ENCODE measurements around the gene TENT4B.

DNA sequence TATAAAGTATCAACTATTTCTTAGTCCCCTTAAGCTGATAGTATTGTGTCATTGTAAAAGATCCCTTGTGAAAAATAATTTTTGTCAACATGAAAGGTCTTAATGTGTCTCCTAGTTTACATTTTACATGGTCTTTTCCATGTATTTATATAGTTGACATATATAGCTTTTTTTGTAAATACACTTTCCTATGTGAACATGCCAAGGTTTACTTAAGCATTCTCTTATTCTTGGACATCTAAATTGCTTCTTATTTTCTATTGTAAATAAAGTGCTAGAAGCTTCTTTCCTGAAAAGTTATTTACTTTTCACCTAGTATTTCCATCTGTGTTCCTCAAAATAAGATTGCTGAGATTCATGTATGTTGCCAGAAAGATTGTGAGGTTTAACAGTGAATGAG, 29.3 kb downstream of the TENT4B start:
- TF ChIP-seq, protein P1, sequence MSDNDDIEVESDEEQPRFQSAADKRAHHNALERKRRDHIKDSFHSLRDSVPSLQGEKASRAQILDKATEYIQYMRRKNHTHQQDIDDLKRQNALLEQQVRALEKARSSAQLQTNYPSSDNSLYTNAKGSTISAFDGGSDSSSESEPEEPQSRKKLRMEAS (IDR thresholded peaks at IDR 0.05): no peak
- TF ChIP-seq, protein P2, sequence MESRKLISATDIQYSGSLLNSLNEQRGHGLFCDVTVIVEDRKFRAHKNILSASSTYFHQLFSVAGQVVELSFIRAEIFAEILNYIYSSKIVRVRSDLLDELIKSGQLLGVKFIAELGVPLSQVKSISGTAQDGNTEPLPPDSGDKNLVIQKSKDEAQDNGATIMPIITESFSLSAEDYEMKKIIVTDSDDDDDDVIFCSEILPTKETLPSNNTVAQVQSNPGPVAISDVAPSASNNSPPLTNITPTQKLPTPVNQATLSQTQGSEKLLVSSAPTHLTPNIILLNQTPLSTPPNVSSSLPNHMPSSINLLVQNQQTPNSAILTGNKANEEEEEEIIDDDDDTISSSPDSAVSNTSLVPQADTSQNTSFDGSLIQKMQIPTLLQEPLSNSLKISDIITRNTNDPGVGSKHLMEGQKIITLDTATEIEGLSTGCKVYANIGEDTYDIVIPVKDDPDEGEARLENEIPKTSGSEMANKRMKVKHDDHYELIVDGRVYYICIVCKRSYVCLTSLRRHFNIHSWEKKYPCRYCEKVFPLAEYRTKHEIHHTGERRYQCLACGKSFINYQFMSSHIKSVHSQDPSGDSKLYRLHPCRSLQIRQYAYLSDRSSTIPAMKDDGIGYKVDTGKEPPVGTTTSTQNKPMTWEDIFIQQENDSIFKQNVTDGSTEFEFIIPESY (IDR thresholded peaks at IDR 0.05; ENCODE audit: extremely low read depth, insufficient replicate concordance, low read length): no peak

Measured in HCT116 (cell line).